ENCODE measurements around the gene CCSER1.

The CCSER1 gene

GRCh38 chr4:90982813-90983212, 855.6 kb downstream of the CCSER1 start:
- no peak for DNase-seq

GRCh38 chr4:90990284-90990683, 863.1 kb downstream of the CCSER1 start:
- no peak for DNase-seq

GRCh38 chr4:90992213-90992612, 865.0 kb downstream of the CCSER1 start:
- no peak for DNase-seq

- no peak for DNase-seq
These were observed 867.8 kb downstream of the CCSER1 start for GRCh38 chr4:90994851-90995574.

- no peak for DNase-seq
These were observed 868.8 kb downstream of the CCSER1 start for GRCh38 chr4:90995996-90996395.

- DNase-seq = no peak
These were observed 869.6 kb downstream of the CCSER1 start for GRCh38 chr4:90996813-90997212.

- no peak for DNase-seq
These were observed 888.7 kb downstream of the CCSER1 start for GRCh38 chr4:91015861-91016260.

- no peak for DNase-seq
These were observed 892.3 kb downstream of the CCSER1 start for GRCh38 chr4:91019513-91019912.

- no peak for DNase-seq
These were observed 898.3 kb downstream of the CCSER1 start for GRCh38 chr4:91025241-91026148.

GRCh38 chr4:91028228-91028627, 901.0 kb downstream of the CCSER1 start:
- no peak for DNase-seq

GRCh38 chr4:91031761-91032160, 904.6 kb downstream of the CCSER1 start:
- DNase-seq = no peak

GRCh38 chr4:91032725-91033445, 905.7 kb downstream of the CCSER1 start:
- no peak for DNase-seq

- no peak for DNase-seq
These were observed 908.1 kb downstream of the CCSER1 start for GRCh38 chr4:91035276-91035675.

GRCh38 chr4:91037951-91038350, 910.8 kb downstream of the CCSER1 start:
- DNase-seq = no peak

GRCh38 chr4:91057871-91058270, 930.7 kb downstream of the CCSER1 start:
- DNase-seq = no peak

- DNase-seq = no peak
These were observed 931.2 kb downstream of the CCSER1 start for GRCh38 chr4:91058345-91058744.

- DNase-seq = no peak
These were observed 937.1 kb downstream of the CCSER1 start for GRCh38 chr4:91064157-91064853.

- no peak for DNase-seq
These were observed 937.9 kb downstream of the CCSER1 start for GRCh38 chr4:91065117-91065516.

GRCh38 chr4:91070736-91071135, 943.5 kb downstream of the CCSER1 start:
- no peak for DNase-seq

- DNase-seq = no peak
These were observed 949.0 kb downstream of the CCSER1 start for GRCh38 chr4:91076147-91076546.

GRCh38 chr4:91085961-91086360, 958.8 kb downstream of the CCSER1 start:
- no peak for DNase-seq

GRCh38 chr4:91087743-91088142, 960.5 kb downstream of the CCSER1 start:
- no peak for DNase-seq

- no peak for DNase-seq
These were observed 962.0 kb downstream of the CCSER1 start for GRCh38 chr4:91089178-91089577.

All from CD4-positive, alpha-beta T cell treated with Interleukin-1 beta for 1 hour (primary cell).